SU-DHL-6 (cell line): ENCODE data around the gene LCE1E.

Experiments used
- H2AFZ ChIP-seq: fragments of 200-600 bp; sonication (generic); 2 replicates; pipeline ENCODE4 v1.6.1; 2014; ENCODE audit warnings: low read depth, mild to moderate bottlenecking, moderate library complexity, mixed read lengths, antibody characterized with exemption, low read length; ENCODE audit not compliant: severe bottlenecking
- H3F3A ChIP-seq: fragments of 200-600 bp; shearing (Covaris generic); 2 replicates; pipeline ENCODE4 v1.6.0; 2016; ENCODE audit warnings: antibody characterized with exemption, mild to moderate bottlenecking; ENCODE audit not compliant: insufficient read depth
- H3K27ac ChIP-seq: fragments of 200-600 bp; sonication (generic); 2 replicates; pipeline ENCODE4 v1.5.1; 2016; ENCODE audit warnings: low read depth, mild to moderate bottlenecking, low read length, moderate library complexity, mixed read lengths
- H3K27me3 ChIP-seq: fragments of 200-600 bp; sonication (generic), shearing (Covaris generic); 2 replicates; pipeline ENCODE4 v1.6.0; 2014; ENCODE audit warnings: mild to moderate bottlenecking, low read length
- H3K36me3 ChIP-seq: fragments of 200-600 bp; sonication (generic); 2 replicates; pipeline ENCODE4 v1.6.1; 2014; ENCODE audit warnings: mild to moderate bottlenecking, low read length, mixed read lengths
- H3K4me2 ChIP-seq: fragments of 300-600, 200-600 bp; shearing (Covaris generic), sonication (generic); 2 replicates; pipeline ENCODE4 v1.6.0; 2014; ENCODE audit warnings: low read length, low read depth, mild to moderate bottlenecking; ENCODE audit not compliant: poor library complexity, severe bottlenecking
- H3K4me3 ChIP-seq: fragments of 200-600 bp; sonication (generic); 2 replicates; pipeline ENCODE4 v1.5.1; 2014; ENCODE audit warnings: antibody characterized with exemption, low read length, mild to moderate bottlenecking, mixed read lengths; ENCODE audit not compliant: insufficient read depth, poor library complexity, severe bottlenecking
- H3K79me2 ChIP-seq: fragments of 200-600 bp; sonication (generic); 2 replicates; pipeline ENCODE4 v1.6.1; 2014; ENCODE audit warnings: mild to moderate bottlenecking, low read length, moderate library complexity; ENCODE audit not compliant: insufficient read depth
- H3K9ac ChIP-seq: fragments of 200-600 bp; sonication (generic); 2 replicates; pipeline ENCODE4 v1.7.0; 2014; ENCODE audit warnings: mild to moderate bottlenecking, low read length
- H3K9me2 ChIP-seq: fragments of 200-600 bp; sonication (generic); replicated peaks from 2 replicates; pipeline ENCODE4 v1.6.1; 2014; ENCODE audit warnings: low read length; ENCODE audit not compliant: insufficient read depth
- H3K9me3 ChIP-seq: fragments of 200-600 bp; sonication (generic); 2 replicates; pipeline ENCODE4 v1.6.1; 2014; ENCODE audit warnings: low read length, mixed read lengths; ENCODE audit not compliant: insufficient read depth
- H4K20me1 ChIP-seq: fragments of 200-600 bp; sonication (generic); 2 replicates; pipeline ENCODE4 v1.6.1; 2014; ENCODE audit warnings: low read depth, mild to moderate bottlenecking, antibody characterized with exemption, low read length, moderate library complexity, mixed read lengths
- CTCF ChIP-seq: fragments of 200-600 bp; sonication (generic); IDR thresholded peaks from one replicate; pipeline ENCODE4 v1.5.1; 2017; ENCODE audit warnings: antibody characterized with exemption, mild to moderate bottlenecking, low read length, moderate library complexity; ENCODE audit not compliant: insufficient read depth, poor library complexity, severe bottlenecking
- EZH2phosphoT487 ChIP-seq: fragments of 200-600 bp; sonication (generic), shearing (Covaris generic); conservative IDR thresholded peaks from 2 replicates; pipeline ENCODE4 v1.6.1; 2018; ENCODE audit warnings: mild to moderate bottlenecking, antibody characterized with exemption, low read length, moderate library complexity, mixed read lengths

Gene LCE1E

GRCh38 chr1:152753586-152753985, 32.5 kb upstream of the LCE1E start:
- TF ChIP-seq EZH2phosphoT487 (no peak), CTCF (no peak)
- no peaks in the 10 kb centered on the region for H3F3A ChIP-seq
- no peaks in the 10 kb centered on the region for H3K27me3 ChIP-seq
- no peak overlapping the region for H3K4me3 ChIP-seq
- H3K9me2 ChIP-seq: no peaks in the 10 kb centered on the region
- no peak overlapping the region for H3K27ac ChIP-seq
- no peaks in the 10 kb centered on the region for H3K79me2 ChIP-seq
- H4K20me1 ChIP-seq: no peaks in the 10 kb centered on the region
- H3K9me3 ChIP-seq: no peaks in the 10 kb centered on the region
- H3K9ac ChIP-seq: no peak overlapping the region
- H3K4me2 ChIP-seq: no peak overlapping the region
- no peak overlapping the region for H2AFZ ChIP-seq
- H3K36me3 ChIP-seq: no peaks in the 10 kb centered on the region

GRCh38 chr1:152756872-152757271, 29.2 kb upstream of the LCE1E start:
- TF ChIP-seq CTCF: no peak
- no peak for TF ChIP-seq EZH2phosphoT487
- Histone ChIP-seq H3K9me3 (no peaks in the 10 kb centered on the region), H3K36me3 (no peaks in the 10 kb centered on the region), H3K27me3 (no peaks in the 10 kb centered on the region), H3K4me3 (no peak overlapping the region), H2AFZ (no peak overlapping the region), H3K79me2 (no peaks in the 10 kb centered on the region), H3K27ac (no peak overlapping the region), H3K9me2 (no peaks in the 10 kb centered on the region), H3F3A (no peaks in the 10 kb centered on the region), H3K4me2 (no peak overlapping the region), H3K9ac (no peak overlapping the region), H4K20me1 (no peaks in the 10 kb centered on the region)

- H3K36me3 ChIP-seq: no peaks in the 10 kb centered on the region
- H3K79me2 ChIP-seq: no peaks in the 10 kb centered on the region
- H3K4me2 ChIP-seq: no peak within 1 kb of the TSS
- H3K9me2 ChIP-seq: no peaks in the 10 kb centered on the region
- H3K9ac ChIP-seq: no peak within 1 kb of the TSS
- no peaks in the 10 kb centered on the region for H3K27me3 ChIP-seq
- H3F3A ChIP-seq: no peaks in the 10 kb centered on the region
- TF ChIP-seq CTCF (no peak), EZH2phosphoT487 (no peak)
- H3K9me3 ChIP-seq: no peaks in the 10 kb centered on the region
- H4K20me1 ChIP-seq: no peaks in the 10 kb centered on the region
- no peak within 1 kb of the TSS for H3K4me3 ChIP-seq
- no peak within 1 kb of the TSS for H2AFZ ChIP-seq
- no peak within 1 kb of the TSS for H3K27ac ChIP-seq
Measured at GRCh38 chr1:152757747-152758146, 28.3 kb upstream of the LCE1E start, which contains the start of gene KPRP. Gene KPRP, plus strand, starts transcription at chr1:152758025. Its CDS starts 1,564 bp downstream, at chr1:152759589.
